Measurements from ENCODE around the gene EPHA8. TPM values are rescaled to one million over a fixed set of nuclear protein-coding genes. Genes with fewer than 3 reads are reported as not detected.

EPHA8 gene
- total RNA-seq, 4 donors from 2014 or later, result not detected

DNA sequence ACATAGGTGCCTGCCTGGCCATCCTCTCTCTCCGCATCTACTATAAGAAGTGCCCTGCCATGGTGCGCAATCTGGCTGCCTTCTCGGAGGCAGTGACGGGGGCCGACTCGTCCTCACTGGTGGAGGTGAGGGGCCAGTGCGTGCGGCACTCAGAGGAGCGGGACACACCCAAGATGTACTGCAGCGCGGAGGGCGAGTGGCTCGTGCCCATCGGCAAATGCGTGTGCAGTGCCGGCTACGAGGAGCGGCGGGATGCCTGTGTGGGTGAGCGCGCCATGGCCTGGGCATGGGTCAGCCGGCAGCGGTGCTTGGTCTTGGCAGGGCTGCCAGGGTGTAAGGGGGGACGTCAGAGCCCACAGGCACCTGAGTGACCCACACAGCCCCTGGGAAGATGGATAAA is 13.3 kb downstream of the EPHA8 start:
- H3K36me3 ChIP-seq, result no peaks in the 10 kb centered on the region
- H3K9me3 ChIP-seq, result no peaks in the 10 kb centered on the region
- intact Hi-C loops (cut with DNase I), result no loop called here
- DNase-seq (ENCODE audit: extremely low spot score), result no peak
- H3K4me1 ChIP-seq, result no peaks in the 10 kb centered on the region
- TF ChIP-seq POLR2A (IDR thresholded peaks at IDR 0.05; ENCODE audit: low read depth) (no peak), POLR2AphosphoS5 (IDR thresholded peaks at IDR 0.05) (no peak), EP300 (IDR thresholded peaks at IDR 0.05) (no peak)
- TF ChIP-seq, protein P1, sequence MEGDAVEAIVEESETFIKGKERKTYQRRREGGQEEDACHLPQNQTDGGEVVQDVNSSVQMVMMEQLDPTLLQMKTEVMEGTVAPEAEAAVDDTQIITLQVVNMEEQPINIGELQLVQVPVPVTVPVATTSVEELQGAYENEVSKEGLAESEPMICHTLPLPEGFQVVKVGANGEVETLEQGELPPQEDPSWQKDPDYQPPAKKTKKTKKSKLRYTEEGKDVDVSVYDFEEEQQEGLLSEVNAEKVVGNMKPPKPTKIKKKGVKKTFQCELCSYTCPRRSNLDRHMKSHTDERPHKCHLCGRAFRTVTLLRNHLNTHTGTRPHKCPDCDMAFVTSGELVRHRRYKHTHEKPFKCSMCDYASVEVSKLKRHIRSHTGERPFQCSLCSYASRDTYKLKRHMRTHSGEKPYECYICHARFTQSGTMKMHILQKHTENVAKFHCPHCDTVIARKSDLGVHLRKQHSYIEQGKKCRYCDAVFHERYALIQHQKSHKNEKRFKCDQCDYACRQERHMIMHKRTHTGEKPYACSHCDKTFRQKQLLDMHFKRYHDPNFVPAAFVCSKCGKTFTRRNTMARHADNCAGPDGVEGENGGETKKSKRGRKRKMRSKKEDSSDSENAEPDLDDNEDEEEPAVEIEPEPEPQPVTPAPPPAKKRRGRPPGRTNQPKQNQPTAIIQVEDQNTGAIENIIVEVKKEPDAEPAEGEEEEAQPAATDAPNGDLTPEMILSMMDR (IDR thresholded peaks at IDR 0.05), result no peak
- H3K27ac ChIP-seq (replicated peaks in 1 of 4), result no peak overlapping the region
- no peak overlapping the region for H3K4me3 ChIP-seq
- peaks cover 0 to 42% (median 0%) of the 10 kb centered on the region in 4 donors for H3K27me3 ChIP-seq
- 93% methylated on average over 21 of the region's 24 CpGs for WGBS

DNA sequence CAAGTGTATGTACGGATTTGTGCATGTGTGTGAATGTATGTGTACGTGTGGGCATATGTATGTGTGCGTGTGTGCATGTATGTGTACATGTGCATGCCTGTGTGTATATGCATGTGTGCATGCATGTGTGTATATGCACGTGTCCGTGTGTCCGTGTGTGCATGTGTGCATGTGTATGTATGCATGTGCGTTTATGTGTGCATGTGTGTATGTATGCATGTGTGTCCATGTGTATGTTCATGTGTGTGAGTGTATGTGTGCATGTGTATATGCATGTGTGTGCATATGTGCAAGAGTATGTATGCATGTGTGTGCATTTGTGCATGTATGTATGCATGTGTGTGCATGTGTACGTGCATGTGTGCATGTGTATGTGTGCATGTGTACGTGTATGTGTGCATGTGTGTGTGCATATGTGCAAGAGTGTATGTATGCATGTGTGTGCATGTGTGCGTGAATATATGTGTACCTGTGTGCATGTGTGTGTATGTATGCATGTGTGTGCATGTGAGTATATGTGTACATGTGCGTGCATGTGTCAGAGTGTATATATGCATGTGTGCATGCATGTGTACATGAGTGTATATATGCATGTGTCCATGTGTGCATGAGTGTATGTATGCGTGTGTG is 15.6 kb downstream of the EPHA8 start:
- H3K27ac ChIP-seq (replicated peaks in 1 of 4), result no peak overlapping the region
- H3K4me3 ChIP-seq, result no peak overlapping the region
- no peaks in the 10 kb centered on the region for H3K9me3 ChIP-seq
- no peak for DNase-seq (ENCODE audit: extremely low spot score)
- TF ChIP-seq POLR2A (IDR thresholded peaks at IDR 0.05; ENCODE audit: low read depth) (no peak), EP300 (IDR thresholded peaks at IDR 0.05) (no peak), POLR2AphosphoS5 (IDR thresholded peaks at IDR 0.05) (no peak)
- TF ChIP-seq, protein P1 (IDR thresholded peaks at IDR 0.05), result no peak
- peaks cover 0 to 20% (median 0%) of the 10 kb centered on the region in 4 donors for H3K27me3 ChIP-seq
- no peaks in the 10 kb centered on the region for H3K36me3 ChIP-seq
- peaks cover 5 to 13% (median 9%) of the 10 kb centered on the region in 4 donors for H3K4me1 ChIP-seq
- WGBS, result 91% methylated on average over 12 of the region's 12 CpGs
- intact Hi-C loops (cut with DNase I), result no loop called here

GRCh38 chr1:22579541-22580155 is 16.4 kb downstream of the EPHA8 start:
- Histone ChIP-seq H3K27me3 (peaks cover 0 to 14% (median 0%) of the 10 kb centered on the region in 4 donors), H3K9me3 (no peaks in the 10 kb centered on the region), H3K27ac (replicated peaks in 1 of 4) (no peak overlapping the region), H3K4me1 (peaks cover 5 to 13% (median 9%) of the 10 kb centered on the region in 4 donors), H3K36me3 (no peaks in the 10 kb centered on the region), H3K4me3 (no peak overlapping the region)
- WGBS, result 36% methylated on average over 6 of the region's 7 CpGs
- TF ChIP-seq, protein P1 (IDR thresholded peaks at IDR 0.05), result no peak
- no peak for TF ChIP-seq EP300 (IDR thresholded peaks at IDR 0.05)
- TF ChIP-seq POLR2AphosphoS5 (IDR thresholded peaks at IDR 0.05), result no peak
- TF ChIP-seq POLR2A (IDR thresholded peaks at IDR 0.05; ENCODE audit: low read depth), result no peak
- no peak for DNase-seq (ENCODE audit: extremely low spot score)
- intact Hi-C loops (cut with DNase I), result no loop called here

DNA sequence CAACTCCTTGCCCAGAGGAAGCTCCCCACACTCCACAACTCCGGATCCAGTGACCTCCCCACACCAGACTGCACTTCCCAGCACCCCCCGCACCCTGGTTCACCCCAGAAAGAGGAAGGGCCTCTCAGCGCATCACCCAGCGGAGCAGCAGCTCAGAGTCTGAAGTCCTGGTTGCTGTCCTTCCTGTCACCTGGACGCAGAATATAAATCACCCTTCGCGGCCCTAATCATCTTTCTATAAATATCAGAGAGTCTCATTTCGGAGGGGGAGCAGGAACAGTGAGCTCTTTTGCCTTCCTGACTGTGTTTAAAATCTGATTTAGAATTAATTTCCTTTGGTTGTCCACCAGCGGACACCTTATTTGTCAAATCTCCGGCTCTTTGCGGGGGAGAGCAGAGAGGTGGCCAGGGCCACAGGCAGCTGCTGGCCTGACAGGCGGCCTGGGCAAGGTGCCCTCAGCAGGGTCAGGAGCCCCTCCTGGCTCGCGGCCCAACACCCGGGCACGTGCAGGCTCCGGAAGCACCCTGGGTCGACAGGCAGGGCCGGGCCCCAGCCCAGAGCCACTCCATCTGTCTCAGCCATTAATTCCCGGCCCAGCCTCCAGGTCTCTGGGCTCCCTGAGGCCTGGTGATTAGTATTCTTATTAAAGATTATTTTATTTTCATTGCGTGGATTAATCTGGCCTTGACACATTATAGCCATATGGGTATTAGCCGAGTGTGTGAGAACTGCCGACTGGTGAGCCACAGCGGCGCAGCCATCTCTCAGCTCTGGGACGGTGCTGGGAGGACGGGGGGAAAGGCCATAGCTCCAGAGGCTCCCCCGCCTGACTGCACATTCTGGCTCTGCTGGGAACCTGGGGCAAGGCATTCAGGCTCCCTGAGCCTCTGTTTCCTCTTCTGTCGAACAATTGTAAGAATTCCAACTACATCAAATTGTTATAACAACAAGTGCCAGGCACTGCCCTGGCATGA is 19.7 kb downstream of the EPHA8 start:
- DNase-seq (ENCODE audit: extremely low spot score), result no peak
- Histone ChIP-seq H3K27me3 (peaks cover 0 to 18% (median 0%) of the 10 kb centered on the region in 4 donors), H3K9me3 (no peaks in the 10 kb centered on the region), H3K27ac (replicated peaks in 1 of 4) (no peak overlapping the region), H3K4me3 (no peak overlapping the region), H3K4me1 (peaks cover 5 to 13% (median 9%) of the 10 kb centered on the region in 4 donors), H3K36me3 (no peaks in the 10 kb centered on the region)
- 50% methylated on average over 21 of the region's 29 CpGs for WGBS
- TF ChIP-seq EP300 (IDR thresholded peaks at IDR 0.05) (no peak), POLR2A (IDR thresholded peaks at IDR 0.05; ENCODE audit: low read depth) (no peak), POLR2AphosphoS5 (IDR thresholded peaks at IDR 0.05) (no peak)
- TF ChIP-seq, protein P1 (IDR thresholded peaks at IDR 0.05), result no peak
- intact Hi-C loops (cut with DNase I), result no loop called here
